GM18519 (cell line): ENCODE data around the gene ME3.

ENCODE experiments used
- ATAC-seq: cut with Tn5 transposase; IDR thresholded peaks from one replicate; pipeline ENCODE4 v1.9.1; 2021; ENCODE audit warnings: mild to moderate bottlenecking, moderate library complexity; ENCODE audit not compliant: unreplicated experiment, low FRiP score

Gene ME3

GRCh38 chr11:86414032-86414431 lies 258.4 kb downstream of the ME3 start:
- no peak for ATAC-seq

- ATAC-seq: no peak
Measured at GRCh38 chr11:86408845-86409244, 263.6 kb downstream of the ME3 start.

DNA sequence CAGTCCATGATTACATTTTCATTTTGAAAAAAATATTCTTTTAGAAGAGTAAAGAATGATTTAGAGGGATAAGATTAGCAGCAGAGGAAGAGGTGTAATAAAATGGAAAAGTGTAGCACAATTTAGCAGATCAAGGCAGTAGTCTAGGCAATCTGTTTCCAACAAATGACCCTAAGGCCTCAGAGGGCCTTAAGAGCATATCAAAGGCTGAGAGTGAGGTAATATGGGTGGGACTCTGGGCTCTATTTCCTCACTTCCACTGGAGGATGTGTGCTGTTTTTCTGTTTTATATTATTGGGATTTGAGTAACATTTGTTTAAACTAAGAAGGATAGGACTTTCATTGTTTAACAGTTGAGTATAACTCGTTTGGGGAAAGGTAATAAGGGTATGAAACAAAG lies 269.0 kb downstream of the ME3 start:
- no peak for ATAC-seq

DNA sequence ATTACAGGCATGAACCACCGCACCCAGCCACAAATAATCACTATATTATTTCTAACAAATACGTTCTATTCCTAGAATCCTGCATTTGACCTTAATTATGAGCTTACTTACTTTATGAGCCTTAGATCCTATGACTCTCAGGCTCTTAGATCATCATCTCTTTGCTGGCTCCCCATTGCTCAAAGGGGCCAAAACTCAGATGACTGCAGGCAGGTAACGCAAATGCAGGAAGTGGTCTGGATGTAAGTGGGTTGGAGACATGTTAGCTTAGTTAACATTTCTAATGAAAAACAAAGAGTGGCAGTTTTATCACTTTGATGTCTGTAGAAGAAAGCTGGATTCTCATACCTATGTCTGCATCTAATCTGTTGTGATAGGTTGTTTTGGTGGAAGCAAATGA lies 274.3 kb downstream of the ME3 start:
- no peak for ATAC-seq

DNA sequence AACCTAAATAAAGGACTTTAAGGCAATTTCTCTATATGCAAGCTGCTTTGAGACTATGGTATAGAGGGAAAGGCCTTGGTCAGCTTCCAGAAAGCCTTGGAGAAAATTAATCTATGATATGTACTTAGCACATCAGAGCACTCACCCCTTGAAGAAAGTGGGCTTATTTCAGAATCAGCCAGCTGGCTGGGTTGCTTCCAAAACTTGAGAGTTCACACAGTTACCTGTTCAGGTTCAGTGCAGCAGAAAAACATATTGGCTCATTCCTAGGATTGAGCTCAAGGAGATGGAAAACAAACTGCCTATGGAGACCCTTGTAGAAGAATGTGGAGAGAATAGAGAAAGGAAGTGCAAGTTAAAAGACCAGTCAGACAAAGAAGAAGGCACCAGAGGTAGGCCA lies 275.1 kb downstream of the ME3 start:
- no peak for ATAC-seq

DNA sequence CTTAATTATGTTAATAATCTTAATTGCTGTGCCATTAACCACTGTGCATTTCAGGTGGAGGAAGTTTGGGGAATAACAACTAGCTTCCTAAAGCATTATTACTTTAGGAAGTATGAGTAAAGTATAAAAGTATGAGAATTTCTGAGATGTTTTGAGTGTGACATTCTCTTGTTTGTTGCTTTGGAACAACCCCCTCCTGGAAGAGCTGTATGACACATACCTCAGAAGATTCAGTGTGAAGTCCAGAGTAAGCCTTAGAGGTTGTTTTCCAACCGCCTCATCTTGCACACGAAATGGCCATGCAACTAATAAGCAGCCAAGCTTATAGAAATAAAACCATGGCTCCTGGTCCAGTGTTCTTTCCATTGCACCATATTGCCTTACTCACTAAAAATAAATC lies 276.0 kb downstream of the ME3 start:
- no peak for ATAC-seq

DNA sequence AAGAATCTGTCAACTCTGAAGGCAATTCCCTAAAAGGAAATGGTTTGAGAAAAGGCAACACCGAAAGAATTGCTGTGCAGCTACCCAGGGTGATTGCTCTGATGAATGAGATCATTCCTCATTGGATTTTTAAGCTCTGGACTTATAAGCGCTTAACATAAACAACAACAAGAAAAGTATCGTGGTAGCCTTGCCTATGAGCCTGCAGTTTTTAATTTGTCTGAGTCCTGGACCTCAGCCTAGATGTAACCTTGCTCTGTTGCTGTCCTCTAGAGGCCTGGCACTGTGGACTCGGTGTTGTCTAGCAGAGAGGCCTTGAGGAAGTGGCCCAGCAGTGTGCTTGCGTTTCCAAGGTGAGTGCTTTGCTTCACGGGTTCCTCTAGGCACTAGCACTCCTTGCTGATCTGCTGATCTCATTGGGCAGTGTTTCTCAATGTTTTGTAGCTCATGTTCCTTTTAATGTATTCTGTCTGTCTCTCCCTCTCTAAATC lies 277.3 kb downstream of the ME3 start:
- ATAC-seq: no peak
